SK-N-SH (cell line): ENCODE data around the gene AKR1A1.

Source experiments
- POLR2AphosphoS5 ChIP-seq: IDR thresholded peaks from 2 replicates; pipeline ENCODE4 v1.6.1; 2012; ENCODE audit warnings: low read depth, low read length
- RAD21 ChIP-seq: IDR thresholded peaks from 2 replicates; pipeline ENCODE4 v1.6.1; 2012; ENCODE audit warnings: mild to moderate bottlenecking, low read length
- TF ChIP-seq, protein P1 (sequence below): fragments of 200-600 bp; sonication (generic); IDR thresholded peaks from 2 replicates; pipeline ENCODE4 v1.6.1; 2017; ENCODE audit warnings: antibody characterized with exemption, mild to moderate bottlenecking, moderate library complexity

DNA sequence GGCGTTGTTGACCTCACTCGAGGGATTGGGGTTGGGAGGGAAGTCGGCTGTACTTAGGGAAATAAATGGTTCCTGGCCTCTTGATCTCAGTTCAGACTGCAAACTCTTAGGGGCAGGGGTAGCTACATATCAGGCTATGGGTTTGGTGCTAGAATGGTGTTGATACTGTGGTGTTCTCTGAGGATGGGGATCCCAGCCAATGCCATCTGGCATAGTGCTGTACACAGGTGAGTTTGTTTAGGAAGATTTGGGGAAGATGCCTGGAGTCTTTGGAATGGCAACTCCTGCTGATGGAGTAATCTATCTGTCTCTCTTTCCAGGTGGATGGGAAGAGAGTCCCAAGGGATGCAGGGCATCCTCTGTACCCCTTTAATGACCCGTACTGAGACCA is 18.9 kb downstream of the AKR1A1 start:
- no peak for TF ChIP-seq POLR2AphosphoS5
- TF ChIP-seq RAD21, result no peak
- TF ChIP-seq, protein P1, sequence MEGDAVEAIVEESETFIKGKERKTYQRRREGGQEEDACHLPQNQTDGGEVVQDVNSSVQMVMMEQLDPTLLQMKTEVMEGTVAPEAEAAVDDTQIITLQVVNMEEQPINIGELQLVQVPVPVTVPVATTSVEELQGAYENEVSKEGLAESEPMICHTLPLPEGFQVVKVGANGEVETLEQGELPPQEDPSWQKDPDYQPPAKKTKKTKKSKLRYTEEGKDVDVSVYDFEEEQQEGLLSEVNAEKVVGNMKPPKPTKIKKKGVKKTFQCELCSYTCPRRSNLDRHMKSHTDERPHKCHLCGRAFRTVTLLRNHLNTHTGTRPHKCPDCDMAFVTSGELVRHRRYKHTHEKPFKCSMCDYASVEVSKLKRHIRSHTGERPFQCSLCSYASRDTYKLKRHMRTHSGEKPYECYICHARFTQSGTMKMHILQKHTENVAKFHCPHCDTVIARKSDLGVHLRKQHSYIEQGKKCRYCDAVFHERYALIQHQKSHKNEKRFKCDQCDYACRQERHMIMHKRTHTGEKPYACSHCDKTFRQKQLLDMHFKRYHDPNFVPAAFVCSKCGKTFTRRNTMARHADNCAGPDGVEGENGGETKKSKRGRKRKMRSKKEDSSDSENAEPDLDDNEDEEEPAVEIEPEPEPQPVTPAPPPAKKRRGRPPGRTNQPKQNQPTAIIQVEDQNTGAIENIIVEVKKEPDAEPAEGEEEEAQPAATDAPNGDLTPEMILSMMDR, result no peak
